Brain microvascular endothelial cell (primary cell): ENCODE data around the gene PCDHA7.
A peak's percentile ranks its signal among the peaks of the same experiment; 100 is the strongest.

Experiments used
- DNase-seq: peaks from one replicate; pipeline ENCODE4 v3.0.0-alpha.2; 2020
- H3K27ac ChIP-seq: fragments of 250-450 bp; sonication (Bioruptor Pico); 2 replicates; pipeline ENCODE4 v1.5.1; 2020; ENCODE audit warnings: mild to moderate bottlenecking, moderate library complexity
- H3K27me3 ChIP-seq: fragments of 250-450 bp; sonication (Bioruptor Pico); replicated peaks from 2 replicates; pipeline ENCODE4 v1.5.1; 2020; ENCODE audit warnings: mild to moderate bottlenecking
- H3K36me3 ChIP-seq: fragments of 250-450 bp; sonication (Bioruptor Pico); replicated peaks from 2 replicates; pipeline ENCODE4 v1.5.1; 2020; ENCODE audit warnings: mild to moderate bottlenecking
- H3K4me3 ChIP-seq: 2 replicates; pipeline ENCODE4 v1.5.1; 2011; ENCODE audit warnings: low read depth, mild to moderate bottlenecking, control low read depth, low read length, moderate library complexity
- CTCF ChIP-seq: IDR thresholded peaks from 2 replicates; pipeline ENCODE4 v1.5.1; 2011; ENCODE audit warnings: low read depth, mild to moderate bottlenecking, moderate library complexity, low read length, control low read depth, inconsistent platforms; ENCODE audit errors: missing control alignments
- in situ Hi-C: cut with HindIII; loops from 2 replicates; pipeline ENCODE4 v1.10.0; 2017; ENCODE audit warnings: low sequenced_read_pairs, low pct_ligation_motif_present

PCDHA7 gene

DNA sequence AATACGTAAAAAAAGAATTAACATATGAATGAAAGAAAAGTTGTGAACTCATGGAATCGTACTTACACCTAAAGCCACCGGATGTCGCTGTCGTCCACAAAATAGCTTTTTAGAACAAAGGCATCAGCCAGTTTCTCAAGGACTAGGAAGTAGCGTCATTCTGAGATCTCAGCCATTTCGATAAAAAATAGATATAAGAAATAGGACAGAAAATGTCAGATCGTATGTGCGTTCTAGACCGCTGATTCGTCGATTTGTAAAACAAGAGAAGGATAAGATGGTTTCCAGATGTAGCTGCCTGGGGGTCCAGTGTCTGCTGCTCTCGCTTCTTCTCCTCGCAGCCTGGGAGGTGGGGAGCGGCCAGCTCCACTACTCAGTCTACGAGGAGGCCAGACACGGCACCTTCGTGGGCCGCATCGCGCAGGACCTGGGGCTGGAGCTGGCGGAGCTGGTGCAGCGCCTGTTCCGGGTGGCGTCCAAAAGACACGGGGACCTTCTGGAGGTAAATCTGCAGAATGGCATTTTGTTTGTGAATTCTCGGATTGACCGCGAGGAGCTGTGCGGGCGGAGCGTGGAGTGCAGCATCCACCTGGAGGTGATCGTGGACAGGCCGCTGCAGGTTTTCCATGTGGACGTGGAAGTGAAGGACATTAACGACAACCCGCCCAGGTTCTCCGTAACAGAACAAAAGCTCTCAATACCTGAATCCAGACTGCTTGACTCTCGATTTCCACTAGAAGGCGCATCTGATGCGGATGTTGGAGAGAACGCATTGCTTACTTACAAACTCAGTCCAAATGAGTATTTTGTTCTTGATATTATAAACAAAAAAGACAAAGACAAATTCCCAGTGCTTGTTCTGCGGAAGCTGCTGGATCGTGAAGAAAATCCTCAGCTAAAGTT is 22.0 kb downstream of the PCDHA7 start, which contains the start of gene PCDHA10:
TSS of gene PCDHA10 (plus strand) at position 126 of the 903 bp plus-strand sequence. CDS start at position 278, 152 bp downstream.
- Histone ChIP-seq H3K27ac (no peak within 1 kb of the TSS), H3K27me3 (no peaks in the 10 kb centered on the region), H3K4me3 (no peak within 1 kb of the TSS), H3K36me3 (no peaks in the 10 kb centered on the region)
- no peak for TF ChIP-seq CTCF
- in situ Hi-C loops, result no loop called here
- no peak for DNase-seq

GRCh38 chr5:140857177-140857986 is 23.3 kb downstream of the PCDHA7 start:
- in situ Hi-C loops, result no loop called here
- no peaks in the 10 kb centered on the region for H3K36me3 ChIP-seq
- DNase-seq, result no peak
- no peak overlapping the region for H3K4me3 ChIP-seq
- H3K27me3 ChIP-seq, result no peaks in the 10 kb centered on the region
- no peak for TF ChIP-seq CTCF
- no peak overlapping the region for H3K27ac ChIP-seq

- no peak for DNase-seq
- no peak overlapping the region for H3K4me3 ChIP-seq
- H3K27ac ChIP-seq, result no peak overlapping the region
- in situ Hi-C loops, result no loop called here
- no peaks in the 10 kb centered on the region for H3K27me3 ChIP-seq
- no peak for TF ChIP-seq CTCF
- no peaks in the 10 kb centered on the region for H3K36me3 ChIP-seq
Measured at GRCh38 chr5:140857987-140858240, 23.8 kb downstream of the PCDHA7 start.

- TF ChIP-seq CTCF, result no peak
- H3K27ac ChIP-seq, result no peak overlapping the region
- H3K36me3 ChIP-seq, result no peaks in the 10 kb centered on the region
- DNase-seq, result no peak
- no peak overlapping the region for H3K4me3 ChIP-seq
- H3K27me3 ChIP-seq, result no peaks in the 10 kb centered on the region
- in situ Hi-C loops, result no loop called here
Measured at GRCh38 chr5:140862441-140863295, 28.6 kb downstream of the PCDHA7 start.

DNA sequence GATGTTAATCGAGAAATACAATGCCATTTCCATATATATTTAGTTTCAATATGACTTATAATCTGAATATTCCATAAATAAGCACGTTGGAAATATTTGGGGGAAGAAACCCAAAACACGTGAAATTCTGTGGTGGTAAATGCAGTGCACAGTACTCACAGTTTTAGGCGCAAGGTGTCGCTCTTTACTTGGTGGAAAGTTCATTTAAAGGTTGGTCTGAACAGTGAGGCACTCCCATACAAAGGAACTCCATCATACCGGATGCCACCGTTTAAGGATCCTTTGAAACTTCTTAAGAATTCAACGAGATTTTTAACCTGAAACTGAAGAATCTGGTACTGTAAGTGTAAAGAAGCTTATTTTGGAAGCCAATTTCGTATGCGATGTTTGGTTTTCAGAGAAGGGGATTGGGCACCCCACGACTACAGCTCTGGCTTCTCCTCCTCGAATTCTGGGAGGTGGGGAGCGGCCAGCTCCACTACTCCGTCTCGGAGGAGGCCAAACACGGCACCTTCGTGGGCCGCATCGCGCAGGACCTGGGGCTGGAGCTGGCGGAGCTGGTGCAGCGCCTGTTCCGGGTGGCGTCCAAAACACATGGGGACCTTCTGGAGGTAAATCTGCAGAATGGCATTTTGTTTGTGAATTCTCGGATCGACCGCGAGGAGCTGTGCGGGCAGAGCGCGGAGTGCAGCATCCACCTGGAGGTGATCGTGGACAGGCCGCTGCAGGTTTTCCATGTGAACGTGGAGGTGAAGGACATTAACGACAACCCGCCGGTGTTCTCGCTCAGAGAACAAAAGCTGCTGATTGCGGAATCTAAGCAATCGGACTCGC is 34.9 kb downstream of the PCDHA7 start, which contains the start of gene PCDHA11:
TSS of gene PCDHA11 (plus strand) at position 237 of the 834 bp plus-strand sequence. CDS start at position 384, 147 bp downstream.
- no peaks in the 10 kb centered on the region for H3K36me3 ChIP-seq
- H3K4me3 ChIP-seq, result no peak within 1 kb of the TSS
- DNase-seq, result no peak
- H3K27ac ChIP-seq, result no peak within 1 kb of the TSS
- in situ Hi-C loops, result no loop called here
- H3K27me3 ChIP-seq, result no peaks in the 10 kb centered on the region
- TF ChIP-seq CTCF, result peak; percentile 17
